ENCODE measurements around the gene NLRC3. TPM values are rescaled to one million over a fixed set of nuclear protein-coding genes. Genes with fewer than 3 reads are reported as not detected.

NLRC3 gene
- polyA plus RNA-seq, 1 of the 3 experiments (the other 2 are of a cell fraction): not detected

DNA sequence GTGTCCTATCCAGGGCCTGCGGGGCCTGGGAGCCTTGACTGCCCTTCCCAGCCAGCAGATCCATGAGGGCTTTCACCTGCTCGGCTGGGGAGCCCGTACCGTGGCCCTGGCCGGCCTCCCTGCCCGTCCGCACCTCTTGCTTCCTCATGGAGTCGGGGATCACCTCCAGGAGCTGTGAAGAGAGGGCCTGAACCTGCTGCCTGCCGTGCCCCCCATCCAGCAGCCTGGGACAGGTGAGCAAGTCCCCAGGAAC is 12.4 kb downstream of the NLRC3 start:
- no peak overlapping the region for H3K9ac ChIP-seq
- no peak for DNase-seq
- no peak overlapping the region for H3K4me3 ChIP-seq (ENCODE audit: low read depth in 2 of 2, low read length in 1 of 2)
- no peaks in the 10 kb centered on the region for H3K4me1 ChIP-seq (ENCODE audit: control insufficient read depth in 1 of 2, insufficient read depth in 2 of 2, low read depth in 1 of 2, low read length in 1 of 2)
- no peaks in the 10 kb centered on the region for H3K9me3 ChIP-seq
- no peak overlapping the region for H2AFZ ChIP-seq (ENCODE audit: low read depth)
- no peaks in the 10 kb centered on the region for H3F3A ChIP-seq (replicated peaks; ENCODE audit: insufficient read depth)
- no peaks in the 10 kb centered on the region for H3K27me3 ChIP-seq (ENCODE audit: insufficient read depth)
- H4K20me1 ChIP-seq (ENCODE audit: insufficient read depth): no peaks in the 10 kb centered on the region
- H3K9me2 ChIP-seq: no peaks in the 10 kb centered on the region
- H3K27ac ChIP-seq (ENCODE audit: low read depth in 2 of 2, low read length in 1 of 2): no peak overlapping the region
- H3K36me3 ChIP-seq (replicated peaks in 1 of 2; ENCODE audit: control insufficient read depth in 1 of 2, insufficient read depth in 2 of 2, low read length in 1 of 2): no peaks in the 10 kb centered on the region
- CTCF ChIA-PET: no interaction called here
- no peaks in the 10 kb centered on the region for H3K79me2 ChIP-seq (ENCODE audit: insufficient read depth)
- no peak overlapping the region for H3K4me2 ChIP-seq
- TF ChIP-seq NRF1 (IDR thresholded peaks at IDR 0.05; ENCODE audit: low read depth, low read length) (no peak), TEAD4 (IDR thresholded peaks at IDR 0.05; ENCODE audit: borderline replicate concordance, insufficient read depth) (no peak)
- WGBS (ENCODE audit: low lambda C conversion rate): 80% methylated on average over 3 of the region's 9 CpGs
- POLR2A ChIA-PET: no interaction called here

- Histone ChIP-seq H3K9me2 (no peaks in the 10 kb centered on the region), H3K27ac (ENCODE audit: low read depth in 2 of 2, low read length in 1 of 2) (no peak overlapping the region), H3K4me3 (ENCODE audit: low read depth in 2 of 2, low read length in 1 of 2) (no peak overlapping the region), H3K4me2 (no peak overlapping the region), H4K20me1 (ENCODE audit: insufficient read depth) (no peaks in the 10 kb centered on the region), H3K9ac (no peak overlapping the region), H3K9me3 (no peaks in the 10 kb centered on the region), H3K36me3 (replicated peaks in 1 of 2; ENCODE audit: control insufficient read depth in 1 of 2, insufficient read depth in 2 of 2, low read length in 1 of 2) (no peaks in the 10 kb centered on the region), H3K4me1 (ENCODE audit: control insufficient read depth in 1 of 2, insufficient read depth in 2 of 2, low read depth in 1 of 2, low read length in 1 of 2) (no peaks in the 10 kb centered on the region), H3F3A (replicated peaks; ENCODE audit: insufficient read depth) (no peaks in the 10 kb centered on the region), H3K27me3 (ENCODE audit: insufficient read depth) (no peaks in the 10 kb centered on the region), H2AFZ (ENCODE audit: low read depth) (no peak overlapping the region), H3K79me2 (ENCODE audit: insufficient read depth) (no peaks in the 10 kb centered on the region)
- DNase-seq: no peak
- CTCF ChIA-PET: no interaction called here
- POLR2A ChIA-PET: no interaction called here
- 75% methylated on average over 23 of the region's 43 CpGs for WGBS (ENCODE audit: low lambda C conversion rate)
- TF ChIP-seq GATA2 (CRISPR knock-in tag; IDR thresholded peaks at IDR 0.05) (no peak), MEF2A (IDR thresholded peaks at IDR 0.05; ENCODE audit: borderline replicate concordance, low read depth) (no peak), RAD21 (IDR thresholded peaks at IDR 0.05; ENCODE audit: low read length) (no peak), CHD2 (IDR thresholded peaks at IDR 0.05; ENCODE audit: low read length, partially characterized antibody) (no peak), FOXM1 (IDR thresholded peaks at IDR 0.05; ENCODE audit: low read depth) (no peak), FOSL2 (IDR thresholded peaks at IDR 0.05; ENCODE audit: borderline replicate concordance, low read depth) (no peak), NRF1 (IDR thresholded peaks at IDR 0.05; ENCODE audit: low read depth, low read length) (no peak)
- TF ChIP-seq, protein P1, sequence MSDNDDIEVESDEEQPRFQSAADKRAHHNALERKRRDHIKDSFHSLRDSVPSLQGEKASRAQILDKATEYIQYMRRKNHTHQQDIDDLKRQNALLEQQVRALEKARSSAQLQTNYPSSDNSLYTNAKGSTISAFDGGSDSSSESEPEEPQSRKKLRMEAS (IDR thresholded peaks at IDR 0.05; ENCODE audit: low read depth): no peak
These were observed 12.9 kb downstream of the NLRC3 start for GRCh38 chr16:3564130-3564888.

DNA sequence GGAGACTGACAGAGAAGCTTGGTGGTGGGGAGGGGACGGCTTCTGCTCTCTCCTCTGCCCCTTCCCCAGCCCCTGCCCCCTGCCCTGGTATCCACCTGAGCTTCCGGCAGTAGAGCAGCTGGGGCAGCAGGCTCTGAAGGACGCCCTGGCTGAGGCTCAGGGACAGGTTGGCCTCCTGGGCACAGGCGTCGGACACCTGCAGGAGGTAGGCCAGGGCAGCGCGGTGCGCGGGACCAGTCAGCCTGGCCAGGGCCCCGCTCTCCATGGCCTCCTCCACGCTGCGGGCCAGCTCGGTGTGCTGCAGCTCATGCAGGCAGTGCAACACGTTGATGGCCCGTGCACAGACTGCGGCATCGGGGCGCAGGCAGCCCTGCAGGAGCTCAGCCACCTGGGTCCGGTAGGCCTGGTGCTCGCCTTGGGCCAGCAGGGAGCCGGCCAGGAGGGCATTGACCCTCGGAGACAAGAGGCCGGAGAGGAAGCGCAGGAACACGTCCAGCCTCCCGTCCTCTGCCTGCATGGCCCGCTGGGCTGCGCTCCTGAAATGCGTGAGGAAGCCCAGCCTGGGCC is 14.2 kb downstream of the NLRC3 start:
- Histone ChIP-seq H4K20me1 (ENCODE audit: insufficient read depth) (no peaks in the 10 kb centered on the region), H3K9me3 (no peaks in the 10 kb centered on the region), H3K4me3 (ENCODE audit: low read depth in 2 of 2, low read length in 1 of 2) (no peak overlapping the region), H3K9me2 (no peaks in the 10 kb centered on the region), H3K27ac (ENCODE audit: low read depth in 2 of 2, low read length in 1 of 2) (no peak overlapping the region), H2AFZ (ENCODE audit: low read depth) (no peak overlapping the region), H3F3A (replicated peaks; ENCODE audit: insufficient read depth) (no peaks in the 10 kb centered on the region), H3K36me3 (replicated peaks in 1 of 2; ENCODE audit: control insufficient read depth in 1 of 2, insufficient read depth in 2 of 2, low read length in 1 of 2) (no peaks in the 10 kb centered on the region), H3K79me2 (ENCODE audit: insufficient read depth) (no peaks in the 10 kb centered on the region), H3K4me1 (ENCODE audit: control insufficient read depth in 1 of 2, insufficient read depth in 2 of 2, low read depth in 1 of 2, low read length in 1 of 2) (no peaks in the 10 kb centered on the region), H3K9ac (no peak overlapping the region), H3K27me3 (ENCODE audit: insufficient read depth) (no peaks in the 10 kb centered on the region), H3K4me2 (no peak overlapping the region)
- ChIA-PET CTCF (no interaction called here), POLR2A (no interaction called here)
- DNase-seq: no peak
- WGBS (ENCODE audit: low lambda C conversion rate): 86% methylated on average over 10 of the region's 29 CpGs
- TF ChIP-seq GATA2 (CRISPR knock-in tag; IDR thresholded peaks at IDR 0.05): no peak
- no peak for TF ChIP-seq ELF1 (IDR thresholded peaks at IDR 0.05)
- TF ChIP-seq, protein P2, sequence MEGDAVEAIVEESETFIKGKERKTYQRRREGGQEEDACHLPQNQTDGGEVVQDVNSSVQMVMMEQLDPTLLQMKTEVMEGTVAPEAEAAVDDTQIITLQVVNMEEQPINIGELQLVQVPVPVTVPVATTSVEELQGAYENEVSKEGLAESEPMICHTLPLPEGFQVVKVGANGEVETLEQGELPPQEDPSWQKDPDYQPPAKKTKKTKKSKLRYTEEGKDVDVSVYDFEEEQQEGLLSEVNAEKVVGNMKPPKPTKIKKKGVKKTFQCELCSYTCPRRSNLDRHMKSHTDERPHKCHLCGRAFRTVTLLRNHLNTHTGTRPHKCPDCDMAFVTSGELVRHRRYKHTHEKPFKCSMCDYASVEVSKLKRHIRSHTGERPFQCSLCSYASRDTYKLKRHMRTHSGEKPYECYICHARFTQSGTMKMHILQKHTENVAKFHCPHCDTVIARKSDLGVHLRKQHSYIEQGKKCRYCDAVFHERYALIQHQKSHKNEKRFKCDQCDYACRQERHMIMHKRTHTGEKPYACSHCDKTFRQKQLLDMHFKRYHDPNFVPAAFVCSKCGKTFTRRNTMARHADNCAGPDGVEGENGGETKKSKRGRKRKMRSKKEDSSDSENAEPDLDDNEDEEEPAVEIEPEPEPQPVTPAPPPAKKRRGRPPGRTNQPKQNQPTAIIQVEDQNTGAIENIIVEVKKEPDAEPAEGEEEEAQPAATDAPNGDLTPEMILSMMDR (IDR thresholded peaks at IDR 0.05): no peak
- TF ChIP-seq EP300 (IDR thresholded peaks at IDR 0.05; ENCODE audit: borderline replicate concordance in 1 of 2, low read depth in 1 of 2, low read length in 1 of 2): no peak
- TF ChIP-seq JUND (IDR thresholded peaks at IDR 0.05): no peak
- no peak for TF ChIP-seq RFX5 (IDR thresholded peaks at IDR 0.05; ENCODE audit: low read length)
- no peak for TF ChIP-seq FOSL2 (IDR thresholded peaks at IDR 0.05; ENCODE audit: borderline replicate concordance, low read depth)
- no peak for TF ChIP-seq USF2 (IDR thresholded peaks at IDR 0.05; ENCODE audit: borderline replicate concordance, low read depth, low read length)
- TF ChIP-seq EZH2phosphoT487 (IDR thresholded peaks at IDR 0.05; ENCODE audit: borderline replicate concordance, low read depth): no peak
- no peak for TF ChIP-seq PBX3 (IDR thresholded peaks at IDR 0.05)
- TF ChIP-seq MEF2A (IDR thresholded peaks at IDR 0.05; ENCODE audit: borderline replicate concordance, low read depth): no peak
- no peak for TF ChIP-seq RCOR1 (IDR thresholded peaks at IDR 0.05; ENCODE audit: low read length)
- no peak for TF ChIP-seq TAF1 (IDR thresholded peaks at IDR 0.05; ENCODE audit: borderline replicate concordance, low read depth, low read length)
